GM21360 (cell line): ENCODE results near the gene BATF3.

Experiments used
- ATAC-seq: cut with Tn5 transposase; IDR thresholded peaks from one replicate; pipeline ENCODE4 v1.9.1; 2021; ENCODE audit warnings: mild to moderate bottlenecking, moderate library complexity; ENCODE audit not compliant: unreplicated experiment

BATF3 gene

GRCh38 chr1:212710566-212710965 lies 10.9 kb upstream of the BATF3 start:
- no peak for ATAC-seq

GRCh38 chr1:212703991-212704564 lies 4.4 kb upstream of the BATF3 start:
- ATAC-seq = no peak

- ATAC-seq = no peak
Measured at GRCh38 chr1:212702672-212703071, 3.0 kb upstream of the BATF3 start.

GRCh38 chr1:212701910-212702309 lies 2.3 kb upstream of the BATF3 start:
- no peak for ATAC-seq

GRCh38 chr1:212700892-212701819 lies 1.5 kb upstream of the BATF3 start:
- ATAC-seq = no peak

- peak; percentile 30 for ATAC-seq
Measured at GRCh38 chr1:212700223-212700891, 717 bp upstream of the BATF3 start.

GRCh38 chr1:212699104-212699624 lies 476 bp downstream of the BATF3 start:
- peak; percentile 53 for ATAC-seq

GRCh38 chr1:212698467-212699103 lies 1.1 kb downstream of the BATF3 start:
- ATAC-seq = peak; percentile 9

- ATAC-seq = no peak
Measured at GRCh38 chr1:212696721-212697331, 2.8 kb downstream of the BATF3 start.

- ATAC-seq = no peak
Measured at GRCh38 chr1:212692774-212693644, 6.6 kb downstream of the BATF3 start.

GRCh38 chr1:212691561-212692071 lies 8.0 kb downstream of the BATF3 start:
- no peak for ATAC-seq

GRCh38 chr1:212690816-212691403 lies 8.7 kb downstream of the BATF3 start:
- ATAC-seq = no peak

- ATAC-seq = no peak
Measured at GRCh38 chr1:212689758-212690529, 9.7 kb downstream of the BATF3 start.

GRCh38 chr1:212689196-212689725 lies 10.4 kb downstream of the BATF3 start:
- no peak for ATAC-seq

- ATAC-seq = no peak
Measured at GRCh38 chr1:212688341-212689047, 11.1 kb downstream of the BATF3 start.

- ATAC-seq = no peak
Measured at GRCh38 chr1:212687811-212688210, 11.8 kb downstream of the BATF3 start.

- ATAC-seq = no peak
Measured at GRCh38 chr1:212686591-212686990, 13.0 kb downstream of the BATF3 start.
